Central memory CD8-positive, alpha-beta T cell (primary cell): Measurements from ENCODE around the gene JMJD6.

Experiments used
- ATAC-seq: fragments of 150-1000 bp; cut with Tn5 transposase; replicated peaks from 2 replicates; pipeline ENCODE4 v1.10.0; 2022; ENCODE audit warnings: mild to moderate bottlenecking, moderate FRiP score, moderate number of reproducible peaks; ENCODE audit not compliant: poor library complexity, severe bottlenecking; ENCODE audit errors: extremely low read depth
- DNase-seq, 2 donors: peaks; one replicate each; pipeline ENCODE4 v3.0.0; 2021; ENCODE audit warnings: low spot score in 2 of 2
- H3K27ac Mint-ChIP-seq: one replicate; pipeline ENCODE4 v1.8.0; 2022; ENCODE audit warnings: low read depth, mild to moderate bottlenecking, moderate library complexity, mixed read lengths
- H3K27me3 Mint-ChIP-seq: one replicate; pipeline ENCODE4 v1.8.0; 2022; ENCODE audit warnings: mixed read lengths
- H3K36me3 Mint-ChIP-seq: one replicate; pipeline ENCODE4 v1.8.0; 2022; ENCODE audit warnings: mild to moderate bottlenecking, moderate library complexity, mixed read lengths; ENCODE audit not compliant: insufficient read depth
- H3K4me1 Mint-ChIP-seq: one replicate; pipeline ENCODE4 v1.8.0; 2022; ENCODE audit warnings: mixed read lengths
- H3K4me3 Mint-ChIP-seq: one replicate; pipeline ENCODE4 v1.8.0; 2022; ENCODE audit warnings: mild to moderate bottlenecking, moderate library complexity, mixed read lengths
- H3K9me3 Mint-ChIP-seq: one replicate; pipeline ENCODE4 v1.8.0; 2022; ENCODE audit warnings: mixed read lengths

Gene JMJD6

GRCh38 chr17:76683921-76684745 lies 42.3 kb downstream of the JMJD6 start:
- peaks cover 3% of the 10 kb centered on the region for H3K36me3 Mint-ChIP-seq
- no peaks in the 10 kb centered on the region for H3K9me3 Mint-ChIP-seq
- H3K4me3 Mint-ChIP-seq: no peak overlapping the region
- H3K27me3 Mint-ChIP-seq: no peaks in the 10 kb centered on the region
- no peak overlapping the region for H3K27ac Mint-ChIP-seq
- peaks cover 26% of the 10 kb centered on the region for H3K4me1 Mint-ChIP-seq
- DNase-seq: no peak
- ATAC-seq: no peak

- DNase-seq: no peak
- H3K9me3 Mint-ChIP-seq: no peaks in the 10 kb centered on the region
- H3K27me3 Mint-ChIP-seq: no peaks in the 10 kb centered on the region
- peaks cover 20% of the 10 kb centered on the region for H3K4me1 Mint-ChIP-seq
- H3K4me3 Mint-ChIP-seq: no peak overlapping the region
- H3K36me3 Mint-ChIP-seq: peaks cover 3% of the 10 kb centered on the region
- no peak for ATAC-seq
- no peak overlapping the region for H3K27ac Mint-ChIP-seq
These were observed 43.2 kb downstream of the JMJD6 start for GRCh38 chr17:76683011-76683755.

- H3K4me1 Mint-ChIP-seq: peaks cover 19% of the 10 kb centered on the region
- H3K9me3 Mint-ChIP-seq: no peaks in the 10 kb centered on the region
- no peaks in the 10 kb centered on the region for H3K27me3 Mint-ChIP-seq
- DNase-seq (no peak), ATAC-seq (no peak)
- peak overlapping the region; percentile 56 for H3K4me3 Mint-ChIP-seq
- H3K27ac Mint-ChIP-seq: peak overlapping the region; percentile 84
- H3K36me3 Mint-ChIP-seq: peaks cover 3% of the 10 kb centered on the region
These were observed 44.1 kb downstream of the JMJD6 start for GRCh38 chr17:76682296-76682695.

- DNase-seq (peak; percentile 64), ATAC-seq (peak; percentile 34)
- Mint-ChIP-seq H3K9me3 (no peaks in the 10 kb centered on the region), H3K4me1 (peaks cover 19% of the 10 kb centered on the region), H3K27ac (peak overlapping the region; percentile 84), H3K4me3 (peak overlapping the region; percentile 56), H3K27me3 (no peaks in the 10 kb centered on the region), H3K36me3 (peaks cover 3% of the 10 kb centered on the region)
These were observed 44.9 kb downstream of the JMJD6 start for GRCh38 chr17:76681222-76682137.

GRCh38 chr17:76679239-76679638 lies 47.2 kb downstream of the JMJD6 start:
- no peak for ATAC-seq
- H3K27ac Mint-ChIP-seq: no peak overlapping the region
- no peaks in the 10 kb centered on the region for H3K9me3 Mint-ChIP-seq
- no peaks in the 10 kb centered on the region for H3K27me3 Mint-ChIP-seq
- peaks cover 19% of the 10 kb centered on the region for H3K4me1 Mint-ChIP-seq
- DNase-seq: no peak
- H3K36me3 Mint-ChIP-seq: peaks cover 3% of the 10 kb centered on the region
- no peak overlapping the region for H3K4me3 Mint-ChIP-seq

- H3K27ac Mint-ChIP-seq: no peak overlapping the region
- peaks cover 19% of the 10 kb centered on the region for H3K4me1 Mint-ChIP-seq
- H3K27me3 Mint-ChIP-seq: no peaks in the 10 kb centered on the region
- H3K36me3 Mint-ChIP-seq: peaks cover 3% of the 10 kb centered on the region
- peak; percentile 83 for ATAC-seq
- no peaks in the 10 kb centered on the region for H3K9me3 Mint-ChIP-seq
- no peak overlapping the region for H3K4me3 Mint-ChIP-seq
- peak; percentile 22 to 37 for DNase-seq
These were observed 48.1 kb downstream of the JMJD6 start for GRCh38 chr17:76678330-76678729.

GRCh38 chr17:76677406-76677805 lies 49.0 kb downstream of the JMJD6 start:
- no peak for ATAC-seq
- H3K9me3 Mint-ChIP-seq: no peaks in the 10 kb centered on the region

GRCh38 chr17:76676629-76677028 lies 49.8 kb downstream of the JMJD6 start:
- ATAC-seq (no peak), DNase-seq (no peak)
- Mint-ChIP-seq H3K9me3 (no peaks in the 10 kb centered on the region), H3K4me1 (peaks cover 21% of the 10 kb centered on the region), H3K27me3 (no peaks in the 10 kb centered on the region), H3K4me3 (peak overlapping the region; percentile 27), H3K27ac (no peak overlapping the region), H3K36me3 (peaks cover 5% of the 10 kb centered on the region)

More at GRCh38 chr17:76677406-76677805, 49.0 kb downstream of the JMJD6 start:
- no peaks in the 10 kb centered on the region for H3K27me3 Mint-ChIP-seq
- H3K4me3 Mint-ChIP-seq: no peak overlapping the region
- no peak overlapping the region for H3K27ac Mint-ChIP-seq
- peaks cover 3% of the 10 kb centered on the region for H3K36me3 Mint-ChIP-seq
- peaks cover 21% of the 10 kb centered on the region for H3K4me1 Mint-ChIP-seq
- no peak for DNase-seq

- Mint-ChIP-seq H3K4me1 (peaks cover 21% of the 10 kb centered on the region), H3K36me3 (peaks cover 5% of the 10 kb centered on the region), H3K27ac (no peak overlapping the region), H3K27me3 (no peaks in the 10 kb centered on the region), H3K9me3 (no peaks in the 10 kb centered on the region), H3K4me3 (no peak overlapping the region)
- no peak for ATAC-seq
- DNase-seq: no peak
These were observed 50.8 kb downstream of the JMJD6 start for GRCh38 chr17:76675648-76676047.

GRCh38 chr17:76674600-76674999 lies 51.8 kb downstream of the JMJD6 start:
- peaks cover 5% of the 10 kb centered on the region for H3K36me3 Mint-ChIP-seq
- H3K27ac Mint-ChIP-seq: peak overlapping the region; percentile 57
- DNase-seq: no peak
- no peak overlapping the region for H3K4me3 Mint-ChIP-seq
- no peak for ATAC-seq
- H3K9me3 Mint-ChIP-seq: no peaks in the 10 kb centered on the region
- no peaks in the 10 kb centered on the region for H3K27me3 Mint-ChIP-seq
- H3K4me1 Mint-ChIP-seq: peaks cover 26% of the 10 kb centered on the region

GRCh38 chr17:76673729-76674128 lies 52.7 kb downstream of the JMJD6 start:
- H3K9me3 Mint-ChIP-seq: no peaks in the 10 kb centered on the region
- H3K4me3 Mint-ChIP-seq: no peak overlapping the region
- no peak for DNase-seq
- H3K36me3 Mint-ChIP-seq: peaks cover 5% of the 10 kb centered on the region
- no peaks in the 10 kb centered on the region for H3K27me3 Mint-ChIP-seq
- H3K4me1 Mint-ChIP-seq: peaks cover 26% of the 10 kb centered on the region
- no peak for ATAC-seq
- H3K27ac Mint-ChIP-seq: no peak overlapping the region

- Mint-ChIP-seq H3K4me1 (peaks cover 26% of the 10 kb centered on the region), H3K4me3 (peak overlapping the region; percentile 87), H3K27ac (peak overlapping the region; percentile 90), H3K36me3 (peaks cover 5% of the 10 kb centered on the region), H3K9me3 (no peaks in the 10 kb centered on the region), H3K27me3 (peaks cover 5% of the 10 kb centered on the region)
- ATAC-seq: no peak
- no peak for DNase-seq
These were observed 53.5 kb downstream of the JMJD6 start for GRCh38 chr17:76672892-76673291.
